Measurements from ENCODE around the gene MYO5B.

GRCh38 chr18:49786019-49786720 is 408.8 kb downstream of the MYO5B start:
- TF ChIP-seq CTCF (conservative IDR thresholded peaks at IDR 0.05; ENCODE audit: low read length) = no peak
- TF ChIP-seq EZH2phosphoT487 (IDR thresholded peaks at IDR 0.05; ENCODE audit: borderline replicate concordance, low read depth, low read length) = no peak
